Stimulated activated CD4-positive, alpha-beta T cell treated with anti-CD3 and anti-CD28 coated beads, Interleukin-4, amount 100 ng/mL, for 48 hours (primary cell): ENCODE measurements around the gene MMP14.
A peak's percentile ranks its signal among the peaks of the same experiment; 100 is the strongest.
"Not testable (repeated sequence)": the region's sequence is repeated elsewhere in the genome, so short reads cannot be mapped to it uniquely, and the experiment has no call there.

Experiments
- DNase-seq, 2 donors: peaks; one replicate each; pipeline ENCODE4 v3.0.0-alpha.2; 2020; ENCODE audit warnings: low read depth in 2 of 2

MMP14 gene

GRCh38 chr14:22842211-22843122 lies 6.1 kb downstream of the MMP14 start:
- DNase-seq = no peak

GRCh38 chr14:22843123-22843925 lies 6.9 kb downstream of the MMP14 start:
- DNase-seq = no peak

- DNase-seq = no peak
Measured at GRCh38 chr14:22844221-22845102, 8.1 kb downstream of the MMP14 start.

GRCh38 chr14:22845103-22845394 lies 8.7 kb downstream of the MMP14 start:
- DNase-seq = no peak

- no peak for DNase-seq
Measured at GRCh38 chr14:22845821-22846625, 9.6 kb downstream of the MMP14 start.

- no peak for DNase-seq
Measured at GRCh38 chr14:22846811-22847307, 10.5 kb downstream of the MMP14 start.

GRCh38 chr14:22847661-22848341 lies 11.4 kb downstream of the MMP14 start:
- no peak for DNase-seq

GRCh38 chr14:22848351-22849164 lies 12.2 kb downstream of the MMP14 start:
- no peak for DNase-seq

- no peak for DNase-seq
Measured at GRCh38 chr14:22849212-22849819, 12.9 kb downstream of the MMP14 start.

GRCh38 chr14:22850944-22851764 lies 14.8 kb downstream of the MMP14 start:
- peak in 1 of 2 donors; percentile 26 for DNase-seq

GRCh38 chr14:22852178-22852577 lies 15.8 kb downstream of the MMP14 start:
- not testable (repeated sequence) for DNase-seq

- DNase-seq = no peak
Measured at GRCh38 chr14:22852599-22852939, 16.2 kb downstream of the MMP14 start.

GRCh38 chr14:22852940-22853767 lies 16.8 kb downstream of the MMP14 start:
- DNase-seq = peak; percentile 83 to 98

GRCh38 chr14:22854296-22854695 lies 17.9 kb downstream of the MMP14 start:
- not testable (repeated sequence) for DNase-seq

- DNase-seq = no peak
Measured at GRCh38 chr14:22854963-22855724, 18.8 kb downstream of the MMP14 start.

- DNase-seq = no peak
Measured at GRCh38 chr14:22856428-22856827, 20.0 kb downstream of the MMP14 start.

GRCh38 chr14:22860377-22860776 lies 24.0 kb downstream of the MMP14 start:
- not testable (repeated sequence) for DNase-seq
